ENCODE measurements around the gene TMPRSS2.

TMPRSS2 gene

GRCh38 chr21:41488080-41488479 is 19.9 kb downstream of the TMPRSS2 start:
- Histone ChIP-seq H3K9ac (ENCODE audit: low read length) (no peak overlapping the region), H3K79me2 (ENCODE audit: low read length) (no peaks in the 10 kb centered on the region), H3K4me1 (ENCODE audit: low read length) (no peaks in the 10 kb centered on the region), H3K27ac (ENCODE audit: low read length) (no peak overlapping the region), H3K9me3 (replicated peaks; ENCODE audit: insufficient read depth, low read length) (no peaks in the 10 kb centered on the region), H3K9me2 (replicated peaks; ENCODE audit: insufficient read depth, low read length) (no peaks in the 10 kb centered on the region), H3K27me3 (replicated peaks; ENCODE audit: insufficient read depth, low read length) (no peaks in the 10 kb centered on the region), H3F3A (ENCODE audit: insufficient read depth, low read length) (no peaks in the 10 kb centered on the region), H4K20me1 (ENCODE audit: insufficient read depth, low read length) (no peaks in the 10 kb centered on the region), H3K4me3 (ENCODE audit: low read length) (no peak overlapping the region), H3K4me2 (ENCODE audit: low read depth, low read length) (no peak overlapping the region), H2AFZ (ENCODE audit: low read length) (no peak overlapping the region), H3K36me3 (replicated peaks; ENCODE audit: insufficient read depth, low read length) (no peaks in the 10 kb centered on the region)
- DNase-seq, result no peak
- TF ChIP-seq EZH2 (optimal IDR thresholded peaks at IDR 0.05; ENCODE audit: low read depth, low read length), result no peak
- TF ChIP-seq CTCF (IDR thresholded peaks at IDR 0.05; ENCODE audit: low read length), result no peak
- no peak for TF ChIP-seq EZH2phosphoT487 (IDR thresholded peaks at IDR 0.05; ENCODE audit: low read length)

GRCh38 chr21:41487082-41487481 is 20.9 kb downstream of the TMPRSS2 start:
- H3K79me2 ChIP-seq (ENCODE audit: low read length), result no peaks in the 10 kb centered on the region
- no peaks in the 10 kb centered on the region for H3K9me2 ChIP-seq (replicated peaks; ENCODE audit: insufficient read depth, low read length)
- H3K27me3 ChIP-seq (replicated peaks; ENCODE audit: insufficient read depth, low read length), result no peaks in the 10 kb centered on the region
- no peak for DNase-seq
- no peaks in the 10 kb centered on the region for H4K20me1 ChIP-seq (ENCODE audit: insufficient read depth, low read length)
- H2AFZ ChIP-seq (ENCODE audit: low read length), result no peak overlapping the region
- no peak for TF ChIP-seq CTCF (IDR thresholded peaks at IDR 0.05; ENCODE audit: low read length)
- no peak for TF ChIP-seq EZH2phosphoT487 (IDR thresholded peaks at IDR 0.05; ENCODE audit: low read length)
- TF ChIP-seq EZH2 (optimal IDR thresholded peaks at IDR 0.05; ENCODE audit: low read depth, low read length), result no peak
- no peak overlapping the region for H3K9ac ChIP-seq (ENCODE audit: low read length)
- H3K36me3 ChIP-seq (replicated peaks; ENCODE audit: insufficient read depth, low read length), result no peaks in the 10 kb centered on the region
- H3K9me3 ChIP-seq (replicated peaks; ENCODE audit: insufficient read depth, low read length), result no peaks in the 10 kb centered on the region
- H3F3A ChIP-seq (ENCODE audit: insufficient read depth, low read length), result no peaks in the 10 kb centered on the region
- no peak overlapping the region for H3K4me3 ChIP-seq (ENCODE audit: low read length)
- no peak overlapping the region for H3K4me2 ChIP-seq (ENCODE audit: low read depth, low read length)
- no peak overlapping the region for H3K27ac ChIP-seq (ENCODE audit: low read length)
- no peaks in the 10 kb centered on the region for H3K4me1 ChIP-seq (ENCODE audit: low read length)

- no peak overlapping the region for H3K27ac ChIP-seq (ENCODE audit: low read length)
- H3K4me3 ChIP-seq (ENCODE audit: low read length), result no peak overlapping the region
- no peaks in the 10 kb centered on the region for H3K36me3 ChIP-seq (replicated peaks; ENCODE audit: insufficient read depth, low read length)
- no peak overlapping the region for H3K4me2 ChIP-seq (ENCODE audit: low read depth, low read length)
- H3K4me1 ChIP-seq (ENCODE audit: low read length), result peaks cover 11% of the 10 kb centered on the region
- no peaks in the 10 kb centered on the region for H4K20me1 ChIP-seq (ENCODE audit: insufficient read depth, low read length)
- no peak for DNase-seq
- no peaks in the 10 kb centered on the region for H3K27me3 ChIP-seq (replicated peaks; ENCODE audit: insufficient read depth, low read length)
- no peaks in the 10 kb centered on the region for H3K79me2 ChIP-seq (ENCODE audit: low read length)
- H3K9me3 ChIP-seq (replicated peaks; ENCODE audit: insufficient read depth, low read length), result no peaks in the 10 kb centered on the region
- no peak overlapping the region for H3K9ac ChIP-seq (ENCODE audit: low read length)
- peaks cover 5% of the 10 kb centered on the region for H3F3A ChIP-seq (ENCODE audit: insufficient read depth, low read length)
- no peak for TF ChIP-seq EZH2phosphoT487 (IDR thresholded peaks at IDR 0.05; ENCODE audit: low read length)
- TF ChIP-seq CTCF (IDR thresholded peaks at IDR 0.05; ENCODE audit: low read length), result no peak
- TF ChIP-seq EZH2 (optimal IDR thresholded peaks at IDR 0.05; ENCODE audit: low read depth, low read length), result no peak
- no peaks in the 10 kb centered on the region for H3K9me2 ChIP-seq (replicated peaks; ENCODE audit: insufficient read depth, low read length)
- no peak overlapping the region for H2AFZ ChIP-seq (ENCODE audit: low read length)
Observed at GRCh38 chr21:41483973-41484372, 24.0 kb downstream of the TMPRSS2 start.

Measured in MM.1S (cell line).